GM12801 (cell line): Measurements from ENCODE around the gene PI3.

Source experiments
- CTCF ChIP-seq: IDR thresholded peaks from one replicate; pipeline ENCODE4 v1.5.1; 2011; ENCODE audit warnings: control low read depth; ENCODE audit not compliant: insufficient read length; ENCODE audit errors: extremely low read depth

The PI3 gene

GRCh38 chr20:45153147-45153546 lies 21.6 kb upstream of the PI3 start:
- no peak for TF ChIP-seq CTCF

- no peak for TF ChIP-seq CTCF
Measured at GRCh38 chr20:45153752-45154151, 20.9 kb upstream of the PI3 start.

- TF ChIP-seq CTCF: no peak
Measured at GRCh38 chr20:45154183-45154582, 20.5 kb upstream of the PI3 start.

- TF ChIP-seq CTCF: no peak
Measured at GRCh38 chr20:45156713-45157112, 18.0 kb upstream of the PI3 start.

GRCh38 chr20:45157962-45158361 lies 16.7 kb upstream of the PI3 start:
- no peak for TF ChIP-seq CTCF

- no peak for TF ChIP-seq CTCF
Measured at GRCh38 chr20:45163083-45163803, 11.5 kb upstream of the PI3 start.

- no peak for TF ChIP-seq CTCF
Measured at GRCh38 chr20:45164906-45165305, 9.8 kb upstream of the PI3 start.

GRCh38 chr20:45173522-45173921 lies 1.2 kb upstream of the PI3 start:
- TF ChIP-seq CTCF: no peak
